8988T (cell line): ENCODE results near the gene PRDM16.
A peak's percentile ranks its signal among the peaks of the same experiment; 100 is the strongest.

Source experiments
- DNase-seq: peaks from one replicate; pipeline ENCODE4 v3.0.0; 2011

PRDM16 gene

DNA sequence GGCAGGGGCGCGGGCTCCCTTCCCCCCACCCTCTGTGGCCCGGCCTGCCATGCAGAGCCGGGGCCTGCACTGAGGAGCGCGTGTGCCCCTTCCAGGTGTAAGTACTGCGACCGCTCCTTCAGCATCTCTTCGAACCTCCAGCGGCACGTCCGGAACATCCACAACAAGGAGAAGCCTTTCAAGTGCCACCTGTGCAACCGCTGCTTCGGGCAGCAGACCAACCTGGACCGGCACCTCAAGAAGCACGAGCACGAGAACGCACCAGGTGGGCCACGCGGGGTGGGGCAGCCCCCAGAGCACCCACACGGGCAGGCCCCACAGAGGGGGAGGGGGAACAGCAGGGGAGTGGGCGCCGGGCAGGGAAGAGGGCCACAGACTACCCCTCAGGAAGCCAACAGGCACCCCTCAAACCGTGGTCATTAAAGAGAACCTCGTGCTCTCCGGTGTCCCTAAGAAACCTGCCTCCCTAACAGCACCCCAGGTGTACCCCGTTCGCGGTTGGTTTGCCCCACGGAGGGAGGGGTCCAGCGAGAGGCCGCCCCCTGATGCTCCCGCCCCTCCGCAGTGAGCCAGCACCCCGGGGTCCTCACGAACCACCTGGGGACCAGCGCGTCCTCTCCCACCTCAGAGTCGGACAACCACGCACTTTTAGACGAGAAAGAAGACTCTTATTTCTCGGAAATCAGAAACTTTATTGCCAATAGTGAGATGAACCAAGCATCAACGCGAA is 356.6 kb downstream of the PRDM16 start:
- peak; percentile 4 for DNase-seq

DNA sequence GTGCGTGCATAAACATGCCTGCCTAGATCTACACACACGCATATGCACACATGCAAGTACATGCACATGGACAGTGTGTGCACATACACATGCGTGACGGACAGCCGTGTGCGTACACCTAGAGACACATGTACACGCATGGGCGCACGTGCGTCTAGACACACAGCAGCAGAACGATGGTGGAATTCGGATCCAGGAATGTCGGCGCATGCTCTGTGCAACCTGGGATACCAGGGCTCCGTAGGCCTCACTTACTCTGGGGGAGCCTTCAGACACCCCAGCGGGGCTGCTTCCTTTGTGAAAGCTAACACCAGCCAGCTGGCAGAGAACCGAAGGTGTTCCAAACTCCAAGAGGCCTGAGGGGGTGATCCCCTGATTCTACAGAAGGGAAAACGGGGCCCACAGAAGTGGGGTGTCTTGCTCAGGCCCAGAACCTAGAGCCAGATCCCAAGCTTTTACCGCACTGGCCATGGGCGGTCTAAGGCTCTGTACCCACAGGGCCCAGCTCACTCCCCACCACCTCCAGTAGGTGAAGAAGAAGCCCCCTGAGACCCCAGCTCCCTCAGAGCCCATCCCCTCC is 358.0 kb downstream of the PRDM16 start:
- DNase-seq: no peak

DNA sequence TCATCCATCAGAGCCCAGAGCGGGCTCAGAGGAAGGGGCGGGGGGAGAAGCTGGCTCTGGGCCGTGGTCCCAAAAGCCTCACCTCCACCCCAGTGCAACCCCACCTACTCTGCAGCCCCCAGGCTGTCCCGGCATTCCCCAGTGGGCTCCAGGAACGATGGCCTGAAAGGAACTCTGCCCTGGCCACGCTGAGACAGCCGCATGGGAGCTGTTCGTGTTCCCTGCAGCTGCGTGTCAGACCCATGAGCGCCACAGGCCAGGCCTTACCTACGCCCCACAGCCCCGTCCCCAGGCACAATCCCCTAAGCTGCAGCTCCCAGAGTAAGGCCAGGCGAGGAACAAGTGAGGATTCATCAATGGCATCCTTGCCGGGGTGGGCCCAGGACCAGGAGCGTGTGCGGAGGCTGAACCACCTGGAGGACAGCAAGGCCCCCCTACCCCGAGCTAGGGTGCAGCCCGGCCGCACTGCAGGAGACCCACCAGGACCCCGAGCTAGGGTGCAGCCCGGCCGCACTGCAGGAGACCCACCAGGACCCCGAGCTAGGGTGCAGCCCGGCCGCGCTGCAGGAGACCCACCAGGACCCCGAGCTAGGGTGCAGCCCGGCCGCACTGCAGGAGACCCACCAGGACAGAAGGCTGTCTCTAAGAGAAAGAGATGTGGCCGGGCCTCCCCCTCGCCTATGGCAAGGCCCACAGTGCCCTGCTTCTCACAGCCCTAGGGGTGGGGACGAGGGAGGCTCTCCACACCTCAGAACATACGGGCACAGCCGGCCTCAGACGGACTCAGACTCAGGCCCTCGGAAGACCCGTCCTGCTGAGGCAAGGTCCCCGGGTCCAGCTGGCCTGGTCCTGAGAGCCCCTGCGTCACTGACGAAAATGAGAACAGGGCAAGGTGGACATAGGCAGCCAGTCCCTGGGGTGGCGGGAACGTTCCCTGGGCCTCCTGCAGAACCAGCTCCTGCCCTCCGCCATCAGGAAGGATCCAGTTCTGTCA is 359.0 kb downstream of the PRDM16 start:
- DNase-seq: no peak

DNA sequence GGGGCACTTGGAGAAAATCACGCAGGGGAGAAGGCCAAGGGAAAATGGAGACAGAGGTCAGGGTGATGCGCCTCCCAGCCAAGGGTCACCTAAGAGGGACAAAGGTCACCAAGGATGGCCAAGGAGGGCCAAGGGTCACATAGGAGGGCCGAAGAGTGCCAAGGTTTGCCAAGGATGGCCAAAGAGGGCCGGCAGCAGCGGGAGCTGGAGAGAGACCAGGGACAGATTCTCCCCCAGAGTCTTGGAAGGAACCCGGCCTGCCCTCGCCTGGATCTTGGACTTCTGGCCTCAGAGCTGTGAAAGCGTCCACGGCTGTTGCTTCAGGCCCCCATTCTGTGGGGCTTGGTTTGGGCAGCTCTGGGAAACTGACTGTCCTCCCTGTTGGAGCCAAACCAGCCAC is 359.9 kb downstream of the PRDM16 start:
- DNase-seq: no peak

- no peak for DNase-seq
These were observed 360.3 kb downstream of the PRDM16 start for GRCh38 chr1:3429320-3429719.

- no peak for DNase-seq
These were observed 360.8 kb downstream of the PRDM16 start for GRCh38 chr1:3429766-3430165.

DNA sequence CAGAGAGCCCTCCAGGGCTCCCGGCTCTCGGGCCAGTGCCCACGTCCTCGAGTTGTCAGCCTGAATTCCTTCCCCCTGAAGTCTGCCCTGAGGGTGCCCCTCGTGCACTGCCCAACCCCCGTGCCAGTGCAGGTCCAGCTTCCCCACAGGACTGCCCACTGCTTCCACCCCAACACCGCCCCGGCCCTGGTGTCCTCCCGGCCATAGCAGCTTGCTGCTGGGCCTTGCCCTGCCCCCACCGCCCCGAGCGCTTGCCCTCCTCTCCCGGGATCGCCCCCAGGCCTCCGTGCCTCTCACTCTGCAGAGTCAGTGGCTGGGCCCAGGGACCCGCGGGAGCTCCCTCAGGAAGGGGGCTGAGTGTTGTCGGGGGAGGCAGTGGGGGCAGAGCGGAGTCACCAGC is 361.4 kb downstream of the PRDM16 start:
- DNase-seq: no peak

DNA sequence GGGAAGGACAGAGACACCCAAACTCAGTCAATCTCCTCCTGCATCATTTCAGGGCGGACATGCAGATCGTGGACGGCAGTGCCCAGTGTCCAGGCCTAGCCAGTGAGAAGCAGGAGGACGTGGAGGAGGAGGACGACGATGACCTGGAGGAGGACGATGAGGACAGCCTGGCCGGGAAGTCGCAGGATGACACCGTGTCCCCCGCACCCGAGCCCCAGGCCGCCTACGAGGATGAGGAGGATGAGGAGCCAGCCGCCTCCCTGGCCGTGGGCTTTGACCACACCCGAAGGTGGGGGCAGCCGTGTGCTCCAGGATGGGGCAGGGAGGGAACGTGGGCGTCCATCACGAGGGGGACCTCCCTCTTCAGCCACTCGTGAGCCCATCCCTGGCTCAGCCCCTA is 361.8 kb downstream of the PRDM16 start:
- no peak for DNase-seq

- DNase-seq: peak; percentile 88
These were observed 362.3 kb downstream of the PRDM16 start for GRCh38 chr1:3431266-3431665.

DNA sequence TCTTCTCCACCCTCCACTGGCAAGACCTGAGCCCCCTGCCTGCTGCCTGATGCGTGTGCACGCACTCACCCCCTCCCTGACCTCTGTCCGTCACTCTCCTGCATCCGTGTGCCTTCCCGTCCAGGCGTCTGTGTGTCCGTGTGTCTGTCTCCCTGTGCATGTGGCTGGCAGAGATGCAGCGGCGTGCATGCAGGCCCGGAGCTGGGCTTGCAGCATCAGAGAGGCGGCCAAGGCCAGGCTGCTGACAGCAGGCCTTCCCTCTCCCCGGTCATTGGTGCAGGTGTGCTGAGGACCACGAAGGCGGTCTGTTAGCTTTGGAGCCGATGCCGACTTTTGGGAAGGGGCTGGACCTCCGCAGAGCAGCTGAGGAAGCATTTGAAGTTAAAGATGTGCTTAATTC is 362.7 kb downstream of the PRDM16 start:
- no peak for DNase-seq

DNA sequence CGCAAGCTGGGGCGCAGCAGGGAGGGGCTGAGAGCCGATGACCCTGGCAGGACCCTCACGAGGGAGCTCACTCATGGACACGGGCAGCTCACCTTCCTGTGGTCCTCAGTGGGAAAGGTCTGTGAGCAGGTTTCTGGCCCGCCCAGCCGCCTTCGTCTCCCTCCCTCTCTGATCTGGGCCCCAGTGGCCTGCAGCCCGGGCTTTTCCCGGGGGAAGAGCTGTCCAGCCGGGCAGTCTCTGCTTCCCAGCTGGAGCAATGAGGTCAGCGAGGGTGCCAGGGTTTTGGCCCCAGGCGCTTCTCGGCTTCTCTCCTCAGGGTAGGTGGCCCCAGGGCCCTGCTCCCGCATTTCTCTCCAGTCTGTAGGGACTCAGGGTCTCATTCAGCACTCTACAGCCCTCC is 363.3 kb downstream of the PRDM16 start:
- DNase-seq: no peak

GRCh38 chr1:3433076-3433475 is 364.1 kb downstream of the PRDM16 start:
- DNase-seq: no peak

- DNase-seq: no peak
These were observed 364.8 kb downstream of the PRDM16 start for GRCh38 chr1:3433596-3434320.

GRCh38 chr1:3434406-3435110 is 365.6 kb downstream of the PRDM16 start:
- no peak for DNase-seq

GRCh38 chr1:3435666-3436065 is 366.7 kb downstream of the PRDM16 start:
- DNase-seq: no peak

DNA sequence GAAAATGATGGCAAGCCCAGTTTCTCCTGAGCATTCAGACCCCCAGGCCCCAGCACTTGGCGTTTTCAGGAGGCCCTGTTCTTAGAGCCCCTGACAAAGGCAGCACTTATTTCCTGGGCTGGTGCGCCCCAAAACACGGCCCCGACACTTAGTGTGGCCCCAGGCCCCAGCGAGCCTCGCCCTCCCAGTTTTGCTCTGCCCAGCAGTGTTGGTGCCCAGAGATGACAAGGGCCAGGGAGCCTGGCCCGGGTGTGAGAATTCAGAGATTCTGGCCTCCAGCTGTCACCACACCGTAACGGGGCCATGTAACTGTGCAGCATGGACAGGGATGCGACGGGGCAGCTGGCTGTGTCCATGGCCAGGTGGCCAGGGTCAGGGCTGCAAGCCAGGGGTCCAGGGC is 367.4 kb downstream of the PRDM16 start:
- no peak for DNase-seq

GRCh38 chr1:3436901-3437300 is 367.9 kb downstream of the PRDM16 start:
- DNase-seq: no peak

DNA sequence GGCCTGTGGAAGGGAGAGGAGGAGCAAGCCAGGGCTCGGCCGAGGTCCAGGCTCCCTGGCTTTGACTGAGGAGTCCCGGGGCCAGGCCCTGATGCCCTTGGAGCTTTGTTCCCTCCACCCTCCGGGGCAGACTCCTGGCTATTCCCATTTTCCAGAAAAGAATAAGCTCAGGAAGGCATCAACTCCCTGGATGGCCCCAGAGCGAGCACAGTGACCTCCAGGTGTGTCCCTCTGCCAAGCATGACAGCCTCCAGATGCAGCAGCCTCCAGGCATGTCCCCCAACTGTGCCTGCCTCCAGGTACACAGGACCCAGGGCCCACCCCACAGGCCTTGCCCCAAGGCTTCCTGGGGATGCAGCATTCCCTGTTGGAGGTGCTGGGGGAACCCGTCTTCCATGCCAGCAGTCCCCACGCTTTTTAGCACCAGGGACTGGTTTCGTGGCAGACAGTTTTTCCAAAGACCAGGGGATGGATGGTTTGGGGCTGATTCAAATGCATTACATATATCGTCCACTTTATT is 369.7 kb downstream of the PRDM16 start:
- no peak for DNase-seq

- DNase-seq: peak; percentile 1
These were observed 370.6 kb downstream of the PRDM16 start for GRCh38 chr1:3439346-3440299.

DNA sequence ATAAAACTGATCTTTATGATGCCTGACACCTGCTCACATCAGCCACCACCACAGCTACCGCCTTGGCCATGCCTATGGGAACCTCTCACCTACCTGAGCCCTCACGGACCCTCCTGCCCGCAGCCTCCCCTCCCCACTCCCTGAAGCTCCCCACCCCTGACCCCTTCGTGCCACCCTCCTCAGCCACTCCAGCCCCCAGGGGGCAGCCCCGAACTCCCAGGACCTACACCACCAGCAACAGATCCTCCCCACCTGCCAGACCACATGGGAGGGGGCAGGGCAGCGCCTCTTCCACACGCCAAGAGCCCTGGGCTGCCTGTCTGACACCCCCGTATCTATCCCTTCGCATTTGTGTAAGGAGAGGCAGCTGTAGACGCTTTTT is 371.3 kb downstream of the PRDM16 start:
- peak; percentile 1 for DNase-seq
